Measurements from ENCODE around the gene ANTXR1. TPM values are rescaled to one million over a fixed set of nuclear protein-coding genes. Genes with fewer than 3 reads are reported as not detected.

ANTXR1 gene
- total RNA-seq, 1 donor from 2014 or later = 144 TPM

DNA sequence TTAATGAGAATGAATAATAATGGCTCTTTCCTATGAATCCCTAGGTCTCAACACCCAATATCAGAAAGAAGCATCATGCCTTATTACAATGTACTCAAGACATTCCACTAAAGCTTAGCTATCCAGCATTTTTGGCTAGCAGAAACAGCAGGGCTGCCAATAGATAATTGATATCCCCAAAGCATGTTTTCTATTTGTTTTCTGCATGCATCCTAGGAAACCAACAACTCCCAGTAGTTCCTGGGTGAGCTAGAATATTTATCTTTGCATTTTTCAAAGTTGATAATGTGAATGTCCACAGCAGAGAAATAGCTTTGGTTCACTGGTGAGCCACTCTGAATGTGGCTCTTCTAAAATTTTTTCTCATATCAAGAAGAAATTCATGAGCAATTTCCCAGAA lies 5.8 kb upstream of the ANTXR1 start:
- no peak for DNase-seq (ENCODE audit: low spot score in 2 of 2, unreplicated experiment in 2 of 2)
- Mint-ChIP-seq H3K4me3 (no peak overlapping the region), H3K27me3 (ENCODE audit: low read depth) (peaks cover 9% of the 10 kb centered on the region), H3K4me1 (peaks cover 5% of the 10 kb centered on the region), H3K27ac (no peak overlapping the region), H3K36me3 (no peaks in the 10 kb centered on the region), H3K9me3 (peaks cover 15% of the 10 kb centered on the region)
- TF ChIP-seq, protein P1, sequence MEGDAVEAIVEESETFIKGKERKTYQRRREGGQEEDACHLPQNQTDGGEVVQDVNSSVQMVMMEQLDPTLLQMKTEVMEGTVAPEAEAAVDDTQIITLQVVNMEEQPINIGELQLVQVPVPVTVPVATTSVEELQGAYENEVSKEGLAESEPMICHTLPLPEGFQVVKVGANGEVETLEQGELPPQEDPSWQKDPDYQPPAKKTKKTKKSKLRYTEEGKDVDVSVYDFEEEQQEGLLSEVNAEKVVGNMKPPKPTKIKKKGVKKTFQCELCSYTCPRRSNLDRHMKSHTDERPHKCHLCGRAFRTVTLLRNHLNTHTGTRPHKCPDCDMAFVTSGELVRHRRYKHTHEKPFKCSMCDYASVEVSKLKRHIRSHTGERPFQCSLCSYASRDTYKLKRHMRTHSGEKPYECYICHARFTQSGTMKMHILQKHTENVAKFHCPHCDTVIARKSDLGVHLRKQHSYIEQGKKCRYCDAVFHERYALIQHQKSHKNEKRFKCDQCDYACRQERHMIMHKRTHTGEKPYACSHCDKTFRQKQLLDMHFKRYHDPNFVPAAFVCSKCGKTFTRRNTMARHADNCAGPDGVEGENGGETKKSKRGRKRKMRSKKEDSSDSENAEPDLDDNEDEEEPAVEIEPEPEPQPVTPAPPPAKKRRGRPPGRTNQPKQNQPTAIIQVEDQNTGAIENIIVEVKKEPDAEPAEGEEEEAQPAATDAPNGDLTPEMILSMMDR (IDR thresholded peaks at IDR 0.05; ENCODE audit: unreplicated experiment) = no peak

DNA sequence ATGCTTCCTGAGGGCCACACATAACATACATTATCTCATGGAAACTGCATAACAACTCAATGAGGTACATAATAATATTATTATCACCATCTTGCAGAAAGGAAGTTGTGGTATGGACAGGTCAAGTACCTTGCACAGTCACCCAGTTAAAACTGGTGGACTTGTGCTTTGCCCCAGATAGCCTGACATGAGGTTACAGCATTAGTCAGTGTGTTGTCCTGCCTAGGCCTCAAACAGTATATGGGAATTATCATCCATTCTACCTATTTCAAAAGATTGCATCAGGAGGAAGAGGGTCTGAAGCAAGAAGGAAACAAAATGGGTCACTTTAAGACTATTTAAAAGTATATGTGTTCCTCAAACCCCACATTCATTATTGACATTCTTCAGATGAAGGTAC lies 5.4 kb upstream of the ANTXR1 start:
- H3K9me3 Mint-ChIP-seq = peaks cover 11% of the 10 kb centered on the region
- H3K4me1 Mint-ChIP-seq = peaks cover 7% of the 10 kb centered on the region
- TF ChIP-seq, protein P1 (IDR thresholded peaks at IDR 0.05; ENCODE audit: unreplicated experiment) = no peak
- DNase-seq (ENCODE audit: low spot score in 2 of 2, unreplicated experiment in 2 of 2) = no peak
- peaks cover 9% of the 10 kb centered on the region for H3K27me3 Mint-ChIP-seq (ENCODE audit: low read depth)
- no peak overlapping the region for H3K27ac Mint-ChIP-seq
- no peak overlapping the region for H3K4me3 Mint-ChIP-seq
- H3K36me3 Mint-ChIP-seq = no peaks in the 10 kb centered on the region

DNA sequence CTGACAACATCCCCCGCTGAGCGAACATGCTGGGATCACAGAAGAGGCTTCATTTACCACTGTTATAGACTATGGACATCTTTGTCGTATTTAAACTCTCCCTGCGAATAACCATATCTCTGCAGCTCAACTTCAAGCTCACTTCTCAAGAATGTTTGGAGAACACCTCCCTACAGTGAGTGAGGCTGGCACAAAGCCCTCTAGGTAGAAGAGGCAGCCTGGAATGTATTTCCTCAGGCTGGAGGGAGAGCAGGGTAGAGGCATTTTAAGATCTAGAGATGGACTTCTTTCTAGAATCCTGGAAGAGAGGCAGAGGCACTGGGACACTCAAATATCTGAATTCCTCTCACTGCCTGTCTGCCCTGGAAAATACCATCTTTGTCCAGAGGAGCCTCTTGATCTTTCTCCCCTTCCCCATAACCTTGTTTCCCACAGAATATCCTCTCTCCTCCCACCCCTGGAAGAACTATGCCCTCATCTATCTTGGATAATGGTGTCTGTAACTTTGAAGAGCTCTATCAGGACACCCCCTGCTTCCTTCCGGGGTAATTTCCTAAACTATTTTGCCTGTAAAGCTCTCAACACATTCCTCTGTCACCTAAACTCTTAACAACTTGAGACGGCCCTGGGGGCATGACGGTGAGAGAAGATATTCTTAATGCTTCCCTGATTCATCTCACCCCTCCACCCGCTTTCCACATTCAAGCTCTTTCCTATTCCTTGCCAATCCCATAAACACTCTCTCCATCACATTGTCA lies 2.4 kb upstream of the ANTXR1 start:
- peaks cover 22% of the 10 kb centered on the region for H3K4me1 Mint-ChIP-seq
- no peaks in the 10 kb centered on the region for H3K36me3 Mint-ChIP-seq
- H3K27ac Mint-ChIP-seq = no peak overlapping the region
- no peaks in the 10 kb centered on the region for H3K9me3 Mint-ChIP-seq
- TF ChIP-seq, protein P1 (IDR thresholded peaks at IDR 0.05; ENCODE audit: unreplicated experiment) = no peak
- peaks cover 9% of the 10 kb centered on the region for H3K27me3 Mint-ChIP-seq (ENCODE audit: low read depth)
- no peak overlapping the region for H3K4me3 Mint-ChIP-seq
- DNase-seq (ENCODE audit: low spot score in 2 of 2, unreplicated experiment in 2 of 2) = no peak

DNA sequence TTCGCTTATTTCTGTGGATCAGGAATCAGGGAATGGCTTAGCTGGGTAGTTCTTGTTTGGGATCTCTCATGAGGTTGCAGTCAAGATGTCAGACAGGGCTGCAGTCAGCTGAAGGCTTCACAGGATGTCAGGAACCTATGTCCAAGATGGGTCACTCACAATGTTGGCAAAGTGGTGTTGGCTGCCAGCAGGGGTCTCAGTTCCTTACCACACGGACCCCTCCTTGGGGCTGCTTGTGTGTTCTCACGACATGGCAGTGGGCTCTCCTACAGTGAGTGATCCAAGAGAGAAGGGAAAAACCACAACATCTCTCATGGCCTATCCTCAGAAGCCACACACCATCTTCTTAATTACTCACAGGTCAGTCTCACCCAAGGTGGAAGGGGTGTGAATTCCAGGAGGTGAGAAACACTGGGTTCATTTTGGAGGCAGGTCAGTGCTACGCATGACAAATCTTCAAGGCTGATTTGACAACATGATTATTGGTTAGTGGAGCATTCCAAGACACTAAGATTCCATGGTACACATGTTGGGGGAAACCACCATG lies 1.3 kb upstream of the ANTXR1 start:
- Mint-ChIP-seq H3K4me1 (peaks cover 22% of the 10 kb centered on the region), H3K9me3 (no peaks in the 10 kb centered on the region), H3K27ac (no peak overlapping the region), H3K36me3 (no peaks in the 10 kb centered on the region), H3K27me3 (ENCODE audit: low read depth) (peaks cover 9% of the 10 kb centered on the region), H3K4me3 (peak overlapping the region; percentile 98)
- DNase-seq (ENCODE audit: low spot score in 2 of 2, unreplicated experiment in 2 of 2) = no peak
- TF ChIP-seq, protein P1 (IDR thresholded peaks at IDR 0.05; ENCODE audit: unreplicated experiment) = no peak

DNA sequence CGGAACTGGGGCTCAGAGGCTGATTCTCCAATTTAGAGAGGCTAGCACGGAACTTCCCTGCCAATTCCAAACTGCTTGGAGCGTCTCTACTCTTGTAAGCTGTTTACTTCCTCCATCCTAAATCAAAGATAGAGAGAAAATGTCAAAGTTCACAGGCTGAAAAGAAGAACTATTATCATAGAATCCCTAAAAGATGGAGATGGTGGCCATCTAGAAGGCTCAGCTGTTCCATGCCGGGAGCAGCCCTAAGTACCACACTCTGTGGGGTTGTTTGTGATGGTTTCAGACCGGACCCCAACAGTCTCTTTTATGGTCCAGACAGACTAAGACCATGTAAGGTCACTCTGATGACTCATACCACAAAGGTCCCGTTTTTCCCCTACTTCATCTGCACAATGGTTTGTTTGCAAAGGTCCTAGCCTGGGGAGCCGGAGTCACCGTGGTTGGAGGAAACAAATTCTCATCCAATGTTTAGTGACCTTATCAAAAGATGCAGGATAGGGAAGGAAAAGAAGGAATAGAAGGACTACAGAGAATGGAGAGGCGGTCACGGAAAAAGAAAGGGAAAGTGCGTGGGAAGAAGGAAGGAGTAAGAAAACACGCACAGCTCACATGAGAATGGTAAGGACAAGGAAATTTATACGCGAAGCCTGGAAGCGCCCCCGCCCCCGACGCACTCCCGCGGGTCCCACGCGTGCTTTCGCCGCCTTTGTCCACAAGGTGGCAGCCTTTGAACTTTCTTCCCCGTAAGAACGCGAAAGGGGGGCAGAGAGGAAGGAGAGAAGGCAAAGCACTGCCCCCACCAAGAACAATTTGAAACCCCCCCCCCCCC lies 453 bp upstream of the ANTXR1 start:
- TF ChIP-seq, protein P1 (IDR thresholded peaks at IDR 0.05; ENCODE audit: unreplicated experiment) = peak; percentile 63
- H3K4me3 Mint-ChIP-seq = peak overlapping the region; percentile 98

More for the DNA sequence above, 453 bp upstream of the ANTXR1 start:
- peak overlapping the region; percentile 15 for H3K27ac Mint-ChIP-seq
- no peaks in the 10 kb centered on the region for H3K36me3 Mint-ChIP-seq
- peak; percentile 30 to 80 for DNase-seq (ENCODE audit: low spot score in 2 of 2, unreplicated experiment in 2 of 2)
- H3K9me3 Mint-ChIP-seq = no peaks in the 10 kb centered on the region
- H3K27me3 Mint-ChIP-seq (ENCODE audit: low read depth) = peaks cover 9% of the 10 kb centered on the region
- peaks cover 31% of the 10 kb centered on the region for H3K4me1 Mint-ChIP-seq
